GM12872 (cell line): ENCODE measurements around the gene OR10V1.
A peak's percentile ranks its signal among the peaks of the same experiment; 100 is the strongest.

ENCODE experiments used
- TF ChIP-seq, protein P1 (sequence below): IDR thresholded peaks from 3 replicates; pipeline ENCODE4 v1.5.1; 2011; ENCODE audit warnings: low read depth, mild to moderate bottlenecking, low read length, moderate library complexity; ENCODE audit not compliant: insufficient read depth

The OR10V1 gene

DNA sequence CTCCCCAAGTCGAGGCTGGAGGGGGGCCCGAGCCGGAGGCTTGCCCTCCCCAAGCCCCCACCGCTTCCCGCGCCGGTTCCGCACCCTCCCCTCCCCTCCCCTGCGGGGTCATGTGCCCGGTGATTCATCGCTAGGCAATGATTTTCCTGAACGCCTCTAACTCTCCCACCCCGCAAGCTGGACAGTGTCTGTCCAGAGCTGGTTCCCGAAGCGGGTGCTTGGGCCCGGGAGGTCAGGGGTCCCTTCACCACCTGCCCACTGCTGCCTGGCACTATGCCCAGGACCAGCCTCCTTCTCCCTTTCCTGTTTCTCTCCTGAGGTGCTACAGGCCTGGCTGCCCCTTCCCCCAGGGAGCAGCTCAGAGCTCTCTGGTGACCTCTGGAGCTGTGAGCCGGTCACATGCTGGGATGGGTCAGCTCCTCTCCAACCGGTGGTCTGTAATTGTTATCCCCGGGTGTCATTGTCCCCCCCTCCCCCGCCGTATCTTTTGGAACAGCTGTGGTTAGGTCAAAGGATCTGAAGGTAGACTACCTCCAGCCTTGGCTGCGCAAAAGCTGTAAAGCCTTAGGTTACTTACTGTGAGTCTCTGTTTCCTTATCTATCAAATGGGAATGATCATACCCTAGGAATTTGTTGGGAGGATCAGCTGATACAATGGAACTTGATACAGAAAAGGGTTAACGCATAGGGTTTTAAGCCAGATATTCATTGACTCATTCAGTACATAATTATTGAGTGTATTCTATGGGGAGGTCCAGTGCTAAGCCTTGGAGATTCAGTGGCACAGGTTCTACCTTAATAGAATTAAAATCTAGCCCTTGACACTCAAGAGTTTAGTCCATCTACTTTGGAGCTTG lies 42.3 kb upstream of the OR10V1 start:
- TF ChIP-seq, protein P1, sequence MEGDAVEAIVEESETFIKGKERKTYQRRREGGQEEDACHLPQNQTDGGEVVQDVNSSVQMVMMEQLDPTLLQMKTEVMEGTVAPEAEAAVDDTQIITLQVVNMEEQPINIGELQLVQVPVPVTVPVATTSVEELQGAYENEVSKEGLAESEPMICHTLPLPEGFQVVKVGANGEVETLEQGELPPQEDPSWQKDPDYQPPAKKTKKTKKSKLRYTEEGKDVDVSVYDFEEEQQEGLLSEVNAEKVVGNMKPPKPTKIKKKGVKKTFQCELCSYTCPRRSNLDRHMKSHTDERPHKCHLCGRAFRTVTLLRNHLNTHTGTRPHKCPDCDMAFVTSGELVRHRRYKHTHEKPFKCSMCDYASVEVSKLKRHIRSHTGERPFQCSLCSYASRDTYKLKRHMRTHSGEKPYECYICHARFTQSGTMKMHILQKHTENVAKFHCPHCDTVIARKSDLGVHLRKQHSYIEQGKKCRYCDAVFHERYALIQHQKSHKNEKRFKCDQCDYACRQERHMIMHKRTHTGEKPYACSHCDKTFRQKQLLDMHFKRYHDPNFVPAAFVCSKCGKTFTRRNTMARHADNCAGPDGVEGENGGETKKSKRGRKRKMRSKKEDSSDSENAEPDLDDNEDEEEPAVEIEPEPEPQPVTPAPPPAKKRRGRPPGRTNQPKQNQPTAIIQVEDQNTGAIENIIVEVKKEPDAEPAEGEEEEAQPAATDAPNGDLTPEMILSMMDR = no peak

DNA sequence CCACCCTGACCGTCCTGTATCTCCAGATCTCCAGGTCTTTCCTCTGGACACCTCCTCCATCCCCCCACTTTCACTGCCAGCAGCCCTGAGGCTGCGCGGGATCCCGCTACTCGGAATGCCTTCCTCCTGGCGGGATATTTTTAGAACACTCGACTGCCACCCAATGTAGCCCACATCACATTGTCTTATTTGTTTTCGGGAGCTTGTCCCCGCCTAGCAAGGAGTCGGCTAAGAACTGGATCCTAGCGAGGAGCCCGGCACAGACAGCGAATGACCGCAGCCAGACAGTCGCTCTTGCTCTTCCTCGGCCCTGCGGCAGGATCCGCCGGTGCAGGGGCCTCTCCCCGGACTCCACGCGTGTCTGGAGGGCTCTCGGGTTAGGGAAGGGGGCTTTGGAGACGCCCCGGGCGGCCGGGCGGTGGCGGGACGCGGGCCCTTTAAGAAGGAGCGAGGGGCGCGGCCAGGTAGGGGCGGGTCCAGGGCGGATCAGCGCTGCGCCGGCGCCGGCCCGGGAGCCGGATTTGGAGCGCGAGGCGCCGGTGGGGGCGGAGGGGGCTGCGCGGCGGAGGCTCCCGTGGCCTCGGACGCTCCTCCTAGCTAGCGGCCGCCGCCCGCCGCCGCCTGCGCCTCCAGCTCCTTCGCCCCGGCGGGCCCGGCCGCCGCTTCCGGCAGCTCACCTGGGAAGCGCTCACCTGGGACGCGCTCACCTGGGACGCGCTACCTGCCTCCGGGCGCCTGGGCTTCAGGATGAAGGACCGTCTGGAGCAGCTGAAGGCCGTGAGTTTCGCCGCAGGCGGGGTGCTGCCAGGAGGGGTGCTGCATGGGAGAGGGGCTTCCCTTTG lies 41.4 kb upstream of the OR10V1 start, which contains the start of gene STX3:
Gene STX3, plus strand, starts transcription at position 518 of the 842 bp plus-strand sequence. Its CDS starts 230 bp downstream, at position 748.
- TF ChIP-seq, protein P1 = no peak

DNA sequence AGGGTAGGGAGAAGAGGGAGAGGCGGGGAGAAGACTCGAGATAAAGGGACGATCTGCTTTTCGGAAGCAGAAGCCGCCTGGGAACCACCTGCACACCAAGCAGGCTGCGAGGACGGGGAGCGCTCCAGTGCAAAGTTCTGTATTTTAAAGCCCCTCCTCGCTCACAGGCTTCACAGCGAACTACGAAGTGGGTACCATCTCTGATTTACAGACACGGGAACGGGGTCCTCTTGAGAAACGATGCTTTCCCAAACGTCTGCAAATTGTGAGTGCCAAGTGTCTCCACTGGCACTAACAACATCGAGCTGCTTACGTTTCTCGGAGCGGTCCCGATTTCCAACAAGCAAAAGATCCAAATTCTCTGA lies 40.8 kb upstream of the OR10V1 start:
- TF ChIP-seq, protein P1 = no peak

DNA sequence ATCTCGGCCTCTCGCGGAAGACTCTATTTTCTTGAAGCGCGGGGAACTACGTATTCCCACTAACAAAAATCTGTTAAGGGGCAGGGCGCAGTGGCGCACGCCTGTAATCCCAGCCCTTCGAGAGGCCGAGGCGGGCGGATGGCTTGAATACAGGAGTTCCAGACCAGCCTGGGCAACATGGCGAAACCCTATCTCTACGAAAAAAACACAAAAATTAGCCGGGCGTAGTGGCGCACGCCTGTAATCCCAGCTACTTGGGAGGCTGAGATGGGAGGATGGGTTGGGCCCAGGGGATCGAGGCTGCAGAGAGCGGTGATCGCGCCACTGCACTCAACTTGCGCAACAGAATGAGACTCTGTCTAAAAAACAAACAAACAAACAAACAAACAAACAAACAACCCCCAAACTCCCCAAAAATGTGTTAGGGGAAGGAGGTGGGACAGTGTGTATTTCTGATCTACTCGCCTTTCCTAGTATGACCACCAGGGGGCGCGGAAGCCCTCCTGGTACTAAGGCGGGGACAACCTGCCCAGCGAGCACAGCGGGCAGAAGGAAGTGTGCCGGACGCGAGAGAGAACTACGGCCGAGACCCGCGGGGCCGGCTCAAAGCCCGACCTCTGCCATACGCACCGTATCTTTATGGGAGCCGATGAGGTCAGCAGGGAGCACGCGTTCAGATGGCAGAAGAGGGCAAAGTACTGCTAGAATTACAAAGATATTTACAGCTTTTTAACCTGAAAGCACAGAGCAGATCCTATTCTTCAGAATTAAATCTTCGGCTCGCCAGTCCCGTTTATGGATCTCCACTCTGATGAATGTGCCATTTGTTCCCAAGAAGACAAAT lies 40.2 kb upstream of the OR10V1 start:
- TF ChIP-seq, protein P1 = peak; percentile 90

DNA sequence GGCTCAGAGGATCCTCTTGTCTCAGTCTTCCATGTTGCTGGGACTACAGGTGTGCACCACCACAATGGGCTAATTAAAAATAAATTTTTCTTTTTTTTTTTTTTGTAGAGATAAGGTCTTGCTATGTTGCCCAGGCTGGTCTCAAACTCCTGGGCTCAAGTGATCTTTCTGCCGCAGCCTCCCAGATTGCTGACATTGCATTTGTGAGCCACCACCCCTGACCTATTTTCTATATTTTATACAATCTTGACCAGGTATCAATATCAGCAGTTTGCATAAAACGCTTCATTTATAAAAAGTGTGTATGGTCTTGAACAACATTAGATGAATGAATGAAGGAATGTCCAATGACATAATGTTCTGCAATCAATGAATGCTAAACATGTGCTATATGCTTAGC lies 32.5 kb upstream of the OR10V1 start:
- TF ChIP-seq, protein P1 = no peak

DNA sequence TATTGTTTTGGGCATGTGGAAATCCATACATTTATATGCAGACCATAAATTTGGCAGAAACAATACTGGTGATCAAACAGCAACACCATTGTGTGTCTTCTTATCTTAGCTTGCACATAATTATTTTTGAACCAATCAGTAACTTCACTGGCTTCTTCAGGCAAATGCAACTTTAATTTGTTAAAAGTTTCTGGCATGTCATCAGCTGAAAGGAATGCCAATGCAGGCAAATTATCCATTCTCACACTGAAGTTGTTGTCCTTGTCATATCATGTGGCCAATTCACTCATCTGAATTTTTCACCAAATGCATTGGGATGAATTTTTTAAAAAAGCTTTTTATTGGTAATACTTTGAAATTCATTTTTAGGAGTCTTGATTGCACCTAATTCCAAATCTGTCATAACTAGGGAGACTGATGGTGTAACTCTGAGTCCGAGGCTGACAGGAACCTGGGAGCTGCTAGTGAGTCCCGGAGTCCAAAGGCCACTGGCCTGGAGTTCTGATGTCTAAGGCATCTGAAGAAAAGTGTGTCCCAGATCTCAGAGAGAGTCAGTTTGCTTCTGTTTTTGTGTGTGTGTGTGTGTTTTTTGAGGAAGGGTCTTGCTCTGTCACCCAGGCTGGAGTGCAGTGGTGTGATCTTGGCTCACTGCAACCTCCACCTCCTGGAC lies 17.4 kb upstream of the OR10V1 start:
- TF ChIP-seq, protein P1 = no peak
